CD8-positive, alpha-beta memory T cell (primary cell): ENCODE measurements around the gene PKP4. TPM values are rescaled to one million over a fixed set of nuclear protein-coding genes. Genes with fewer than 3 reads are reported as not detected.

Experiments used
- CTCF ChIA-PET: fragments of 350-600 bp; sonication (Branson Sonifier 250); formaldehyde crosslinking; loops from one replicate; lab custom pipeline; 2021; ENCODE audit warnings: antibody characterized with exemption; lab: Charles Lee
- POLR2A ChIA-PET: fragments of 350-600 bp; sonication (Branson Sonifier 250); formaldehyde crosslinking; loops from one replicate; lab custom pipeline; 2021; ENCODE audit warnings: antibody characterized with exemption; lab: Charles Lee
- DNase-seq, 5 donors: peaks; one replicate each; pipeline versions ENCODE4 v3.0.0 to v3.0.0-alpha.2; 2020 to 2022; ENCODE audit warnings: mixed read lengths in 1 of 5
- H3K27ac ChIP-seq: one replicate; pipeline ENCODE4 v1.7.0; 2013; ENCODE audit warnings: low read depth, mild to moderate bottlenecking, low read length, moderate library complexity
- H3K27me3 ChIP-seq: 2 replicates; pipeline ENCODE4 v1.7.0; 2013; ENCODE audit warnings: low read length, mild to moderate bottlenecking; ENCODE audit not compliant: insufficient read depth, poor library complexity, severe bottlenecking
- H3K36me3 ChIP-seq: 2 replicates; pipeline ENCODE4 v1.7.0; 2013; ENCODE audit warnings: mild to moderate bottlenecking, low read length, moderate library complexity; ENCODE audit not compliant: insufficient read depth
- H3K4me1 ChIP-seq: 2 replicates; pipeline ENCODE4 v1.7.0; 2013; ENCODE audit warnings: mild to moderate bottlenecking, low read length, moderate library complexity; ENCODE audit not compliant: insufficient read depth
- H3K4me3 ChIP-seq: 2 replicates; pipeline ENCODE4 v1.7.0; 2013; ENCODE audit warnings: mild to moderate bottlenecking, low read length
- H3K9me3 ChIP-seq: 2 replicates; pipeline ENCODE4 v1.7.0; 2013; ENCODE audit warnings: mild to moderate bottlenecking, low read length
- H3K27ac Mint-ChIP-seq, 8 donors: one replicate each; pipeline ENCODE4 v1.8.0; 2020 to 2021; ENCODE audit warnings: mixed read lengths in 8 of 8, mild to moderate bottlenecking in 6 of 8, inconsistent platforms in 3 of 8, moderate library complexity in 3 of 8
- H3K27me3 Mint-ChIP-seq, 2 donors: one replicate each; pipeline ENCODE4 v1.8.0; 2020 to 2021; ENCODE audit warnings: mixed read lengths in 2 of 2, mild to moderate bottlenecking in 1 of 2, moderate library complexity in 1 of 2
- H3K36me3 Mint-ChIP-seq, 3 donors: one replicate each; pipeline ENCODE4 v1.8.0; 2020 to 2021; ENCODE audit warnings: mixed read lengths in 3 of 3, inconsistent platforms in 1 of 3, mild to moderate bottlenecking in 1 of 3
- H3K4me1 Mint-ChIP-seq, 3 donors: one replicate each; pipeline ENCODE4 v1.8.0; 2020 to 2021; ENCODE audit warnings: mixed read lengths in 3 of 3, inconsistent platforms in 1 of 3, mild to moderate bottlenecking in 1 of 3
- H3K4me3 Mint-ChIP-seq, 7 donors: one replicate each; pipeline ENCODE4 v1.8.0; 2020 to 2021; ENCODE audit warnings: mixed read lengths in 7 of 7, mild to moderate bottlenecking in 6 of 7, moderate library complexity in 4 of 7, inconsistent platforms in 2 of 7
- H3K9me3 Mint-ChIP-seq, 5 donors: one replicate each; pipeline ENCODE4 v1.8.0; 2020 to 2022; ENCODE audit warnings: mixed read lengths in 5 of 5, mild to moderate bottlenecking in 3 of 5, moderate library complexity in 2 of 5, inconsistent platforms in 1 of 5
- polyA plus RNA-seq: library from polyadenylated mRNA; unstranded; fragments of 300-500 nt; fragmentation: Illumina TruSeq; gene quantifications from one replicate; pipeline ENCODE4 v1.2.3, GENCODE V29; 2021
- total RNA-seq, 2 experiments: library from RNA; stranded (reverse); gene quantifications; one replicate each; pipeline ENCODE4 v1.2.3, GENCODE V29; 2021

Gene PKP4
- total and polyA plus RNA-seq, 3 experiments from 2014 or later, result 1.5 to 32.2 (median 29.6) TPM

DNA sequence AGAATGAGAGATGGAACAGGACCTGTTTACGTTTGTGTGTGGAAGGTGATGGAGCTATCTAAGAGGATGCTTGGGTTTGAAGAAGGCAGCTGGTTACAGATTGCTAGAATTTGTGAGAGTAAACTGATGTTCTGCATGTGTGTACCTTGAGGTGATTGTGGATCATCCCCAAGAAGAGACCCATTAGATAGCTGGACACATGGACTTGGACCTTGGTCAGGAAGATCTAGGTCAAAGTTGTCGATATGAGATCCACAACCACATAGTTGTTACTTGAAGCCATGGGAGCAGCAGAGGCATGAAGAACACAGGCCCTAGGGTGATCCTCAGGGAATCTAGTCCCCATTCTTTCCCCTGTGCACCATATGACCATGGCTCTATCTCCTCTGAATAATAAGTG lies 101.0 kb downstream of the PKP4 start:
- no peak overlapping the region for H3K4me3 ChIP-seq
- H3K27me3 ChIP-seq, result no peaks in the 10 kb centered on the region
- no peak overlapping the region for H3K4me3 Mint-ChIP-seq
- no peaks in the 10 kb centered on the region for H3K9me3 Mint-ChIP-seq
- no peak overlapping the region for H3K27ac ChIP-seq
- no peaks in the 10 kb centered on the region for H3K9me3 ChIP-seq
- ChIA-PET CTCF (no interaction called here), POLR2A (no interaction called here)
- peaks cover 0 to 3% (median 0%) of the 10 kb centered on the region in 3 donors for H3K36me3 Mint-ChIP-seq
- no peak overlapping the region for H3K27ac Mint-ChIP-seq
- H3K4me1 Mint-ChIP-seq, result no peaks in the 10 kb centered on the region
- H3K4me1 ChIP-seq, result no peaks in the 10 kb centered on the region
- no peaks in the 10 kb centered on the region for H3K27me3 Mint-ChIP-seq
- H3K36me3 ChIP-seq, result no peaks in the 10 kb centered on the region
- no peak for DNase-seq

- no peaks in the 10 kb centered on the region for H3K4me1 ChIP-seq
- H3K27me3 Mint-ChIP-seq, result no peaks in the 10 kb centered on the region
- H3K9me3 ChIP-seq, result no peaks in the 10 kb centered on the region
- no peak for DNase-seq
- H3K27ac Mint-ChIP-seq, result no peak overlapping the region
- no peaks in the 10 kb centered on the region for H3K4me1 Mint-ChIP-seq
- no peak overlapping the region for H3K27ac ChIP-seq
- ChIA-PET CTCF (no interaction called here), POLR2A (no interaction called here)
- no peak overlapping the region for H3K4me3 Mint-ChIP-seq
- H3K36me3 Mint-ChIP-seq, result peaks cover 0 to 1% (median 0%) of the 10 kb centered on the region in 3 donors
- H3K9me3 Mint-ChIP-seq, result no peaks in the 10 kb centered on the region
- no peaks in the 10 kb centered on the region for H3K36me3 ChIP-seq
- H3K27me3 ChIP-seq, result no peaks in the 10 kb centered on the region
- H3K4me3 ChIP-seq, result no peak overlapping the region
Observed at GRCh38 chr2:158559252-158559651, 102.5 kb downstream of the PKP4 start.

GRCh38 chr2:158560259-158560658 lies 103.5 kb downstream of the PKP4 start:
- H3K4me1 ChIP-seq, result no peaks in the 10 kb centered on the region
- DNase-seq, result no peak
- no peaks in the 10 kb centered on the region for H3K9me3 ChIP-seq
- Mint-ChIP-seq H3K27me3 (no peaks in the 10 kb centered on the region), H3K36me3 (peaks cover 0 to 1% (median 0%) of the 10 kb centered on the region in 3 donors), H3K4me1 (no peaks in the 10 kb centered on the region), H3K27ac (no peak overlapping the region), H3K4me3 (no peak overlapping the region), H3K9me3 (no peaks in the 10 kb centered on the region)
- H3K4me3 ChIP-seq, result no peak overlapping the region
- no peak overlapping the region for H3K27ac ChIP-seq
- no peaks in the 10 kb centered on the region for H3K36me3 ChIP-seq
- H3K27me3 ChIP-seq, result no peaks in the 10 kb centered on the region
- ChIA-PET CTCF (no interaction called here), POLR2A (no interaction called here)

DNA sequence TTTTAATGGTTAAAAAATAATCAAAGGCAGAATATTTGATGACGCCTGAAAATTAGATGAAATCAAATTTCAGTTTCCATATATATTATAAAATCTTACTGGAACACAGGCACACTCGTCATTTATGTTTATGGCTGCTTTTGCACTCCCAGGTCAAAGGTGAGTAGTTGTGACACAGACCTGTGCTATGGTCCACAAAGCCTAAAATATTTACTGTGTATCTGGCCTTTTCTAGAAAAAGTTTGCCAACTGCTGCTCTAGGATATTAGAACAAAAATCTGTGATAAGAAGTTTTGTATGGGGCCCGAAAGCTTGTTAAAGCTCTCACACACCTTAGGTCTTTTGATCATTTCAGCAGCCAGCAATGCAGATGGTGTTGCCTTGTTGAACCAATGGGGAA lies 104.3 kb downstream of the PKP4 start:
- Mint-ChIP-seq H3K4me3 (no peak overlapping the region), H3K36me3 (peaks cover 0 to 5% (median 2%) of the 10 kb centered on the region in 3 donors), H3K27ac (no peak overlapping the region), H3K27me3 (no peaks in the 10 kb centered on the region), H3K4me1 (no peaks in the 10 kb centered on the region), H3K9me3 (no peaks in the 10 kb centered on the region)
- Histone ChIP-seq H3K9me3 (no peaks in the 10 kb centered on the region), H3K4me1 (no peaks in the 10 kb centered on the region), H3K27ac (no peak overlapping the region), H3K4me3 (no peak overlapping the region), H3K27me3 (no peaks in the 10 kb centered on the region), H3K36me3 (no peaks in the 10 kb centered on the region)
- no peak for DNase-seq
- CTCF ChIA-PET, result no interaction called here
- POLR2A ChIA-PET, result no interaction called here

DNA sequence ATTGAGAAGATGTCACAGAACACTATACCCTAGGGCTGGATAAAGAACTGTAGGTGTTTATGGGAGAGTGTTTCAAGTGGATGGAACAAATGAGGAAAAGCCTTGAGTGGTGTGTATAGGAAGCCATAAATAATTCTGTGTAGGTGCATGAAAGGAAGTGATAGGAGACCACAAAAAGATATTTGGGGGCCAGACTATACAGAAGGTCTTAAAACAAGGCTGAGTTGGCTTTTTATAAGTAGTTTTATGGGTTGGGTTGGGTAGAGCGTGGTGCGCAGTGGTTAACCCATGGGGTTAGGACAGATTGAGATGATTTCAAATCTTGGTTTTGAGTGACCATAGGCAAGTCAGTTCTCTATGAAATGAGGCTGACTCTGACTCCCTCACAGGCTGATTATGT lies 110.5 kb downstream of the PKP4 start:
- H3K4me1 ChIP-seq, result no peaks in the 10 kb centered on the region
- H3K27ac ChIP-seq, result no peak overlapping the region
- POLR2A ChIA-PET, result no interaction called here
- CTCF ChIA-PET, result no interaction called here
- H3K27me3 Mint-ChIP-seq, result no peaks in the 10 kb centered on the region
- no peak overlapping the region for H3K4me3 ChIP-seq
- no peak overlapping the region for H3K4me3 Mint-ChIP-seq
- H3K9me3 ChIP-seq, result no peaks in the 10 kb centered on the region
- peaks cover 1 to 30% (median 7%) of the 10 kb centered on the region in 3 donors for H3K36me3 Mint-ChIP-seq
- H3K4me1 Mint-ChIP-seq, result no peaks in the 10 kb centered on the region
- no peaks in the 10 kb centered on the region for H3K27me3 ChIP-seq
- H3K9me3 Mint-ChIP-seq, result peaks cover 0 to 11% (median 7%) of the 10 kb centered on the region in 5 donors
- DNase-seq, result no peak
- no peaks in the 10 kb centered on the region for H3K36me3 ChIP-seq
- H3K27ac Mint-ChIP-seq, result no peak overlapping the region

- Mint-ChIP-seq H3K9me3 (peaks cover 0 to 17% (median 7%) of the 10 kb centered on the region in 5 donors), H3K27ac (no peak overlapping the region), H3K36me3 (peaks cover 1 to 39% (median 7%) of the 10 kb centered on the region in 3 donors), H3K27me3 (no peaks in the 10 kb centered on the region), H3K4me3 (no peak overlapping the region), H3K4me1 (no peaks in the 10 kb centered on the region)
- H3K27ac ChIP-seq, result no peak overlapping the region
- POLR2A ChIA-PET, result no interaction called here
- CTCF ChIA-PET, result no interaction called here
- H3K9me3 ChIP-seq, result no peaks in the 10 kb centered on the region
- no peak overlapping the region for H3K4me3 ChIP-seq
- H3K27me3 ChIP-seq, result no peaks in the 10 kb centered on the region
- H3K4me1 ChIP-seq, result no peaks in the 10 kb centered on the region
- H3K36me3 ChIP-seq, result no peaks in the 10 kb centered on the region
- DNase-seq, result no peak
Observed at GRCh38 chr2:158569284-158569683, 112.5 kb downstream of the PKP4 start.

DNA sequence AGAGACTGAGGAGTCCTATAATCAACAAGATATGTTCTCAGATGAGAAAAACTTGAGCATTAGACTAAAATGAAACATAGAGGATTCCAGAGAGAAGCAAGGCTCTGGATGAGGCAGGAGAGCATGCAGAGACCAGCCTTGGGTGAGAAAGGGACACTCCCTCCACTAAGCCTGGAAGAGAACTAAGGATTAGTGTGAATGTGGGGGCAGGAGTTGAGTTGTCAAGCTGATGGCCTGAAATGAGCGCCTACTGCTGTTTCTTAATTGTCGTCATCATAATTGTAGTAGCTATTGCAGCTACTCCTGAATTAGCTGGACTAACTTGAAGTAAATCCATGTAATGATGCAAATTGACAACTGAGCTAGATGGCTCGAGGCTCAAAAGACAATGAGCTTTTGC lies 114.1 kb downstream of the PKP4 start:
- H3K9me3 Mint-ChIP-seq, result peaks cover 0 to 17% (median 7%) of the 10 kb centered on the region in 5 donors
- POLR2A ChIA-PET, result no interaction called here
- no peaks in the 10 kb centered on the region for H3K27me3 ChIP-seq
- no peak overlapping the region for H3K27ac ChIP-seq
- no peaks in the 10 kb centered on the region for H3K27me3 Mint-ChIP-seq
- no peak overlapping the region for H3K4me3 Mint-ChIP-seq
- H3K27ac Mint-ChIP-seq, result no peak overlapping the region
- no peak overlapping the region for H3K4me3 ChIP-seq
- H3K4me1 ChIP-seq, result no peaks in the 10 kb centered on the region
- no peak for DNase-seq
- H3K36me3 ChIP-seq, result no peaks in the 10 kb centered on the region
- no peaks in the 10 kb centered on the region for H3K9me3 ChIP-seq
- no peaks in the 10 kb centered on the region for H3K4me1 Mint-ChIP-seq
- peaks cover 1 to 36% (median 6%) of the 10 kb centered on the region in 3 donors for H3K36me3 Mint-ChIP-seq
- CTCF ChIA-PET, result no interaction called here

DNA sequence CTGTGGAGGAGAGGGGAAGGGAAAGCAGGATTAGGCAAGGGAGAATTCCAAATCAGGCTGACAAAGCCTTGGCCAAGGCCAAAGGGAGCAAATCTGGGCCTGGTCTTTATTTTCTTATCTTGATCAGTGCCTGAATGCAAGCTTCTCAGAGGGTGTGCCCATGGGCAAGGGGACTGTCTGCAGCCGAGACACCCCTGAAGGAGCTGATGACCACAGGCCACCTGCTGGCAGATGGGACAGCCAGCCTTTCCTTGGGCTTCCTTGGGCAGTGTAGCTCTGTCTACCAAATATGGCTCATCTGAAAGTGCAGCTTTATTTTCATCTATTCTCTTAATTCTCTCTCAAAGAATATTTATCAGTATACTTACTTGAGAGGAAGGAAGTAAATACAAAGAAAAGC lies 117.0 kb downstream of the PKP4 start:
- Mint-ChIP-seq H3K27me3 (no peaks in the 10 kb centered on the region), H3K27ac (no peak overlapping the region), H3K9me3 (peaks cover 0 to 17% (median 7%) of the 10 kb centered on the region in 5 donors), H3K36me3 (peaks cover 2 to 24% (median 6%) of the 10 kb centered on the region in 3 donors), H3K4me3 (peak overlapping the region in 1 of 7 donors; percentile 27), H3K4me1 (no peaks in the 10 kb centered on the region)
- Histone ChIP-seq H3K27ac (no peak overlapping the region), H3K36me3 (no peaks in the 10 kb centered on the region), H3K4me1 (no peaks in the 10 kb centered on the region), H3K9me3 (no peaks in the 10 kb centered on the region), H3K4me3 (no peak overlapping the region), H3K27me3 (no peaks in the 10 kb centered on the region)
- DNase-seq, result no peak
- POLR2A ChIA-PET, result no interaction called here
- CTCF ChIA-PET, result no interaction called here
